PC-3 (cell line): ENCODE measurements around the gene HIRA.

ENCODE experiments used
- CTCF ChIP-seq: fragments of 300-600 bp; sonication (generic); conservative IDR thresholded peaks from 2 replicates; pipeline ENCODE4 v1.5.1; 2017; ENCODE audit warnings: antibody characterized with exemption, low read depth, mild to moderate bottlenecking, low read length
- EZH2phosphoT487 ChIP-seq: fragments of 300-600 bp; sonication (generic); IDR thresholded peaks from 2 replicates; pipeline ENCODE4 v1.6.1; 2018; ENCODE audit warnings: mild to moderate bottlenecking, antibody characterized with exemption, low read length, borderline replicate concordance

GRCh38 chr22:19349778-19350475 lies 81.6 kb downstream of the HIRA start:
- TF ChIP-seq CTCF: no peak
- TF ChIP-seq EZH2phosphoT487: no peak
